Loucy (cell line): ENCODE measurements around the gene MOB3B.

Experiments used
- EZH2phosphoT487 ChIP-seq: fragments of 200-600 bp; IDR thresholded peaks from 2 replicates; pipeline ENCODE4 v1.6.1; 2018; ENCODE audit warnings: antibody characterized with exemption, mild to moderate bottlenecking, moderate library complexity, borderline replicate concordance
- TF ChIP-seq, protein P1 (sequence below): fragments of 200-600 bp; sonication (generic); conservative IDR thresholded peaks from 2 replicates; pipeline ENCODE4 v1.5.1; 2014; ENCODE audit warnings: mild to moderate bottlenecking, antibody characterized with exemption, low read length

- TF ChIP-seq, protein P1, sequence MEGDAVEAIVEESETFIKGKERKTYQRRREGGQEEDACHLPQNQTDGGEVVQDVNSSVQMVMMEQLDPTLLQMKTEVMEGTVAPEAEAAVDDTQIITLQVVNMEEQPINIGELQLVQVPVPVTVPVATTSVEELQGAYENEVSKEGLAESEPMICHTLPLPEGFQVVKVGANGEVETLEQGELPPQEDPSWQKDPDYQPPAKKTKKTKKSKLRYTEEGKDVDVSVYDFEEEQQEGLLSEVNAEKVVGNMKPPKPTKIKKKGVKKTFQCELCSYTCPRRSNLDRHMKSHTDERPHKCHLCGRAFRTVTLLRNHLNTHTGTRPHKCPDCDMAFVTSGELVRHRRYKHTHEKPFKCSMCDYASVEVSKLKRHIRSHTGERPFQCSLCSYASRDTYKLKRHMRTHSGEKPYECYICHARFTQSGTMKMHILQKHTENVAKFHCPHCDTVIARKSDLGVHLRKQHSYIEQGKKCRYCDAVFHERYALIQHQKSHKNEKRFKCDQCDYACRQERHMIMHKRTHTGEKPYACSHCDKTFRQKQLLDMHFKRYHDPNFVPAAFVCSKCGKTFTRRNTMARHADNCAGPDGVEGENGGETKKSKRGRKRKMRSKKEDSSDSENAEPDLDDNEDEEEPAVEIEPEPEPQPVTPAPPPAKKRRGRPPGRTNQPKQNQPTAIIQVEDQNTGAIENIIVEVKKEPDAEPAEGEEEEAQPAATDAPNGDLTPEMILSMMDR = no peak
- no peak for TF ChIP-seq EZH2phosphoT487
Measured at GRCh38 chr9:27337833-27338526, 191.6 kb downstream of the MOB3B start.
